ENCODE data around the gene DTD1.

DTD1 gene

DNA sequence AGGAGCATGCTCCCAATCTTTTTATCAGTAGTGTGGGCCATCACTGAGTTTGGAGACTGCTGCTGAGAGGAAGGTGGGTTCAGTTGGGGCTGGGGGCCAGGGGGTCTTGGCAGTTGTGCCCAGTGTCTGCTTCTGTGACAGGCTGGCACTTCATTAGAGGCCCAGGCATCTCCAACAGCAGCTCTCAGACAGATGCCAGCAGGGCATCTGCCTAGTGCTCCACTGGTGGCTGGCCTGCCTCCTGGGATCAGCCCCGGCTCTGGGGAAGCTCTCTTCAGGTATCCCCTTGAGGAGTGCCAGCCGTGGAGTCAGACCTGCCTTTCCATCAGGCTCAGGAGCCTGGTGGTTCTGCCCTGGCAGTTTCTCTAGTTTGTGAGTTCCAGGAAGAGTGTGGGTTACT is 77.3 kb downstream of the DTD1 start:
- Histone ChIP-seq H3K9ac (ENCODE audit: low read length) (no peak overlapping the region), H3K27me3 (ENCODE audit: insufficient read depth, low read length, poor library complexity) (no peaks in the 10 kb centered on the region), H3K79me2 (ENCODE audit: control insufficient read depth, insufficient read depth, low read length) (no peaks in the 10 kb centered on the region), H3K56ac (ENCODE audit: low read length) (no peak overlapping the region), H3K4me3 (ENCODE audit: low read length) (no peak overlapping the region), H3K36me3 (ENCODE audit: control insufficient read depth, insufficient read depth, low read length) (no peaks in the 10 kb centered on the region), H2BK120ac (ENCODE audit: low read depth, low read length) (no peak overlapping the region), H3K27ac (ENCODE audit: low read depth, low read length) (no peak overlapping the region), H3K4me2 (ENCODE audit: low read length) (no peak overlapping the region), H3K79me1 (ENCODE audit: low read length) (no peaks in the 10 kb centered on the region), H4K5ac (ENCODE audit: low read length) (no peak overlapping the region), H3K18ac (ENCODE audit: low read length) (no peak overlapping the region), H2AK5ac (ENCODE audit: low read length) (no peak overlapping the region), H3K4ac (ENCODE audit: low read depth, low read length) (no peak overlapping the region), H4K8ac (ENCODE audit: low read depth, low read length) (no peak overlapping the region), H3K23ac (ENCODE audit: low read length) (no peak overlapping the region), H3K4me1 (ENCODE audit: control insufficient read depth, low read depth, low read length) (no peaks in the 10 kb centered on the region), H2BK15ac (replicated peaks; ENCODE audit: low read depth) (no peak overlapping the region), H2BK5ac (ENCODE audit: low read length) (no peak overlapping the region)
- DNase-seq, result no peak
- WGBS (ENCODE audit: extremely low coverage, insufficient coverage, low lambda C conversion rate), result no CpG with 5 or more reads among the region's 2 CpGs

DNA sequence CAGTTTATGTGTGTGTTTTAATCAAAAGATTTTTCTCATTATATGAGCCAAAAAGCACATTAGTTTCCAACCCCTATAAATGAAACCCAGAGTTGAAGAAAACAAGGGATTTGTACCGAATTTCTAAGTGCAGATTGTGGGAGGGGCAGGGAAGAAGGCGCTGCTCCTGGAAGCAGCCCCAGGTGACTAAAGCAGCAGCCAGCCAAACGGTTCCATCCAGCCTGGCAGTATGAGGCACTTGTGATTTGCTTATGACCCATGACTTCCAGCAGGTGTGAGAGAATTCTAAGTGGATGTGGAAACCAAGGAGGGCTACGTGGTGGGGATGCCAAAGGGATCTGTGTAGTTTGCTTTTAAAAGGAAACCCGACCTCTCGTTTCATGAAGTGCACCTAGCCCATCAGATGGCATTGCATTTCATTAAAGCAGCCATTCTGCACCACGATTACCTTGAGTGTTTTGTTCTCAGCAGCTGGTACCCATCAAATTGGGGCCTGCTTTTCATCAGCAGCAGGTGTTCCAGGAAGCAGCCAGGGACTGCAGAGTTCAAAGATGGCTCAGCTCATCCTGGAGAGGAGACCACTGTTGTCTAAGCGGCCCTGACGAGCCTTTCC is 79.1 kb downstream of the DTD1 start:
- H3K18ac ChIP-seq (ENCODE audit: low read length), result no peak overlapping the region
- H4K8ac ChIP-seq (ENCODE audit: low read depth, low read length), result no peak overlapping the region
- no peak overlapping the region for H4K5ac ChIP-seq (ENCODE audit: low read length)
- H2AK5ac ChIP-seq (ENCODE audit: low read length), result no peak overlapping the region
- no CpG with 5 or more reads among the region's 9 CpGs for WGBS (ENCODE audit: extremely low coverage, insufficient coverage, low lambda C conversion rate)
- H3K4me1 ChIP-seq (ENCODE audit: control insufficient read depth, low read depth, low read length), result no peaks in the 10 kb centered on the region
- H3K27ac ChIP-seq (ENCODE audit: low read depth, low read length), result no peak overlapping the region
- H3K79me1 ChIP-seq (ENCODE audit: low read length), result no peaks in the 10 kb centered on the region
- H3K23ac ChIP-seq (ENCODE audit: low read length), result no peak overlapping the region
- no peak overlapping the region for H2BK120ac ChIP-seq (ENCODE audit: low read depth, low read length)
- no peak overlapping the region for H3K9ac ChIP-seq (ENCODE audit: low read length)
- H3K36me3 ChIP-seq (ENCODE audit: control insufficient read depth, insufficient read depth, low read length), result no peaks in the 10 kb centered on the region
- H3K4me2 ChIP-seq (ENCODE audit: low read length), result no peak overlapping the region
- H2BK15ac ChIP-seq (replicated peaks; ENCODE audit: low read depth), result no peak overlapping the region
- H3K56ac ChIP-seq (ENCODE audit: low read length), result no peak overlapping the region
- no peaks in the 10 kb centered on the region for H3K27me3 ChIP-seq (ENCODE audit: insufficient read depth, low read length, poor library complexity)
- H3K79me2 ChIP-seq (ENCODE audit: control insufficient read depth, insufficient read depth, low read length), result no peaks in the 10 kb centered on the region
- H3K4me3 ChIP-seq (ENCODE audit: low read length), result no peak overlapping the region
- no peak overlapping the region for H2BK5ac ChIP-seq (ENCODE audit: low read length)
- DNase-seq, result peak; percentile 3
- H3K4ac ChIP-seq (ENCODE audit: low read depth, low read length), result no peak overlapping the region

DNA sequence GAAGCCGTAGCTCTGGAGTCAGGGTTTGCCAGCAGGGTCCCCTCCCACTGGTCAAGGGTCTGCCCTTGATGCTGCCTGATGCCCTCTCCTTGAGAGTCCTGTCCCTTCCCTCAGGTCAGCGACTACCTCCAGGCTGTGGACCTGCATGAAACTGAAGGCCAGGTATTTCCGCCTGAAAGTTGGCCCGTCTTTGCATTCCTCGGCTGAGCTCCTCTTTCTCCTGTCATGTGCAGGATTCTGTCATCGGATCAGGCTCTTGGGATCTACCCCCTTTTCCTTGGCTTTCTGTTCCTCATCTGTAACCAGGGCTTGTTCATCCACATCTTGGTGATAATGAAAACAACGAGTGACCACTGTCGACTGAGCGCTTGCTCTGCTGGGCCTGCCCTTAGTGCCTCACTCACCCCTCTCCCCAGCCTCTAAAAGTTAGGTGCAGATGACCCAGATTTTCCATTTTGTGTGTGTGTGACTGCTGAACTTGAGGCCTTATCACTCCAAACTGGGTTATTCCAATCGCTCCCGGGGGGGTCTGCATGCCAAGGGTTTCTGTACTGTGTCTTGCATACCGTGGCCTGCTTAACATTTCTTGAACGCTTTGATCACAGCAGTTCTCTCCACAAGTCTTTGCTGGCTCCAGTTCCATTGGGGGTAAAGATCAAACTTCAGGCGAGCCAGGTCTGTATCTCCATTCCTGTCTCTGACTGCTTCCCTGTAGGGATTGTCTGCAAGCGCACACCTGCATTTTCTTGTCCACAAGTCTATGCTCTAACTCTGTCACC is 81.6 kb downstream of the DTD1 start:
- no peak overlapping the region for H2BK15ac ChIP-seq (replicated peaks; ENCODE audit: low read depth)
- WGBS (ENCODE audit: extremely low coverage, insufficient coverage, low lambda C conversion rate), result no CpG with 5 or more reads among the region's 15 CpGs

GRCh38 chr20:18671203-18671710 is 83.4 kb downstream of the DTD1 start:
- no peak overlapping the region for H3K4me3 ChIP-seq (ENCODE audit: low read length)
- no CpG with 5 or more reads among the region's 3 CpGs for whole genome bisulfite sequencing (ENCODE audit: extremely low coverage, insufficient coverage, low lambda C conversion rate)
- H3K79me2 ChIP-seq (ENCODE audit: control insufficient read depth, insufficient read depth, low read length), result no peaks in the 10 kb centered on the region

More for the DNA sequence above, 81.6 kb downstream of the DTD1 start:
- Histone ChIP-seq H3K4me3 (ENCODE audit: low read length) (no peak overlapping the region), H3K9ac (ENCODE audit: low read length) (no peak overlapping the region), H2BK5ac (ENCODE audit: low read length) (no peak overlapping the region), H3K4me2 (ENCODE audit: low read length) (no peak overlapping the region), H3K4ac (ENCODE audit: low read depth, low read length) (no peak overlapping the region), H3K23ac (ENCODE audit: low read length) (no peak overlapping the region), H3K56ac (ENCODE audit: low read length) (no peak overlapping the region), H3K27ac (ENCODE audit: low read depth, low read length) (no peak overlapping the region), H4K5ac (ENCODE audit: low read length) (no peak overlapping the region), H4K8ac (ENCODE audit: low read depth, low read length) (no peak overlapping the region), H3K27me3 (ENCODE audit: insufficient read depth, low read length, poor library complexity) (no peaks in the 10 kb centered on the region), H3K79me2 (ENCODE audit: control insufficient read depth, insufficient read depth, low read length) (no peaks in the 10 kb centered on the region), H3K4me1 (ENCODE audit: control insufficient read depth, low read depth, low read length) (no peaks in the 10 kb centered on the region), H2AK5ac (ENCODE audit: low read length) (no peak overlapping the region), H3K36me3 (ENCODE audit: control insufficient read depth, insufficient read depth, low read length) (no peaks in the 10 kb centered on the region), H3K18ac (ENCODE audit: low read length) (no peak overlapping the region), H2BK120ac (ENCODE audit: low read depth, low read length) (no peak overlapping the region), H3K79me1 (ENCODE audit: low read length) (no peaks in the 10 kb centered on the region)
- peak; percentile 69 for DNase-seq

GRCh38 chr20:18672834-18673233 is 85.0 kb downstream of the DTD1 start:
- H3K4me1 ChIP-seq (ENCODE audit: control insufficient read depth, low read depth, low read length), result no peaks in the 10 kb centered on the region
- no peaks in the 10 kb centered on the region for H3K36me3 ChIP-seq (ENCODE audit: control insufficient read depth, insufficient read depth, low read length)
- no peak overlapping the region for H3K4ac ChIP-seq (ENCODE audit: low read depth, low read length)
- no peak overlapping the region for H3K23ac ChIP-seq (ENCODE audit: low read length)
- no peak for DNase-seq
- no peaks in the 10 kb centered on the region for H3K79me2 ChIP-seq (ENCODE audit: control insufficient read depth, insufficient read depth, low read length)
- no peak overlapping the region for H3K27ac ChIP-seq (ENCODE audit: low read depth, low read length)
- H3K79me1 ChIP-seq (ENCODE audit: low read length), result no peaks in the 10 kb centered on the region
- WGBS (ENCODE audit: extremely low coverage, insufficient coverage, low lambda C conversion rate), result no CpG with 5 or more reads among the region's 9 CpGs
- H4K8ac ChIP-seq (ENCODE audit: low read depth, low read length), result no peak overlapping the region
- H3K56ac ChIP-seq (ENCODE audit: low read length), result no peak overlapping the region
- no peak overlapping the region for H2BK15ac ChIP-seq (replicated peaks; ENCODE audit: low read depth)
- no peak overlapping the region for H4K5ac ChIP-seq (ENCODE audit: low read length)
- H3K4me2 ChIP-seq (ENCODE audit: low read length), result no peak overlapping the region
- H2BK120ac ChIP-seq (ENCODE audit: low read depth, low read length), result no peak overlapping the region
- H2BK5ac ChIP-seq (ENCODE audit: low read length), result no peak overlapping the region
- H3K4me3 ChIP-seq (ENCODE audit: low read length), result no peak overlapping the region
- H3K18ac ChIP-seq (ENCODE audit: low read length), result no peak overlapping the region
- H2AK5ac ChIP-seq (ENCODE audit: low read length), result no peak overlapping the region
- no peaks in the 10 kb centered on the region for H3K27me3 ChIP-seq (ENCODE audit: insufficient read depth, low read length, poor library complexity)
- H3K9ac ChIP-seq (ENCODE audit: low read length), result no peak overlapping the region

More at GRCh38 chr20:18671203-18671710, 83.4 kb downstream of the DTD1 start:
- Histone ChIP-seq H2BK120ac (ENCODE audit: low read depth, low read length) (no peak overlapping the region), H2AK5ac (ENCODE audit: low read length) (no peak overlapping the region), H3K4ac (ENCODE audit: low read depth, low read length) (no peak overlapping the region), H4K5ac (ENCODE audit: low read length) (no peak overlapping the region), H3K18ac (ENCODE audit: low read length) (no peak overlapping the region), H3K27ac (ENCODE audit: low read depth, low read length) (no peak overlapping the region), H3K79me1 (ENCODE audit: low read length) (no peaks in the 10 kb centered on the region), H3K36me3 (ENCODE audit: control insufficient read depth, insufficient read depth, low read length) (no peaks in the 10 kb centered on the region), H3K56ac (ENCODE audit: low read length) (no peak overlapping the region), H3K4me2 (ENCODE audit: low read length) (no peak overlapping the region), H3K27me3 (ENCODE audit: insufficient read depth, low read length, poor library complexity) (no peaks in the 10 kb centered on the region), H2BK5ac (ENCODE audit: low read length) (no peak overlapping the region), H3K4me1 (ENCODE audit: control insufficient read depth, low read depth, low read length) (no peaks in the 10 kb centered on the region), H2BK15ac (replicated peaks; ENCODE audit: low read depth) (no peak overlapping the region), H3K9ac (ENCODE audit: low read length) (no peak overlapping the region), H3K23ac (ENCODE audit: low read length) (no peak overlapping the region), H4K8ac (ENCODE audit: low read depth, low read length) (no peak overlapping the region)
- no peak for DNase-seq

Data from mesendoderm (in vitro differentiated cells).